ENCODE measurements around the gene FAM98B.
"Not testable (repeated sequence)": the region's sequence is repeated elsewhere in the genome, so short reads cannot be mapped to it uniquely, and the experiment has no call there.

FAM98B gene

GRCh38 chr15:38421069-38421690, 32.7 kb upstream of the FAM98B start:
- DNase-seq (ENCODE audit: low read depth), result no peak
- no peak for TF ChIP-seq CTCF (IDR thresholded peaks at IDR 0.05; ENCODE audit: low read length, missing control alignments)
- H3K4me3 ChIP-seq (replicated peaks; ENCODE audit: low read depth, low read length), result no peak overlapping the region

GRCh38 chr15:38424101-38424552, 29.8 kb upstream of the FAM98B start:
- no peak for DNase-seq (ENCODE audit: low read depth)
- TF ChIP-seq CTCF (IDR thresholded peaks at IDR 0.05; ENCODE audit: low read length, missing control alignments), result no peak
- H3K4me3 ChIP-seq (replicated peaks; ENCODE audit: low read depth, low read length), result no peak overlapping the region

GRCh38 chr15:38425269-38425668, 28.7 kb upstream of the FAM98B start:
- TF ChIP-seq CTCF (IDR thresholded peaks at IDR 0.05; ENCODE audit: low read length, missing control alignments), result no peak

GRCh38 chr15:38427380-38427779, 26.5 kb upstream of the FAM98B start:
- TF ChIP-seq CTCF (IDR thresholded peaks at IDR 0.05; ENCODE audit: low read length, missing control alignments), result no peak
- DNase-seq (ENCODE audit: low read depth), result no peak
- H3K4me3 ChIP-seq (replicated peaks; ENCODE audit: low read depth, low read length), result no peak overlapping the region

More at GRCh38 chr15:38425269-38425668, 28.7 kb upstream of the FAM98B start:
- H3K4me3 ChIP-seq (replicated peaks; ENCODE audit: low read depth, low read length), result no peak overlapping the region
- no peak for DNase-seq (ENCODE audit: low read depth)

- no peak for TF ChIP-seq CTCF (IDR thresholded peaks at IDR 0.05; ENCODE audit: low read length, missing control alignments)
- H3K4me3 ChIP-seq (replicated peaks; ENCODE audit: low read depth, low read length), result no peak overlapping the region
Measured at GRCh38 chr15:38430106-38430760, 23.7 kb upstream of the FAM98B start.

GRCh38 chr15:38436993-38437392, 16.9 kb upstream of the FAM98B start:
- DNase-seq (ENCODE audit: low read depth), result no peak
- no peak overlapping the region for H3K4me3 ChIP-seq (replicated peaks; ENCODE audit: low read depth, low read length)
- no peak for TF ChIP-seq CTCF (IDR thresholded peaks at IDR 0.05; ENCODE audit: low read length, missing control alignments)

More at GRCh38 chr15:38430106-38430760, 23.7 kb upstream of the FAM98B start:
- no peak for DNase-seq (ENCODE audit: low read depth)

- not testable (repeated sequence) for DNase-seq (ENCODE audit: low read depth); H3K4me3 ChIP-seq (replicated peaks; ENCODE audit: low read depth, low read length)
Measured at GRCh38 chr15:38437603-38438002, 16.3 kb upstream of the FAM98B start.

Measured in fibroblast of pulmonary artery (primary cell).